ENCODE data around the gene HSD17B12. TPM values are rescaled to one million over a fixed set of nuclear protein-coding genes. Genes with fewer than 3 reads are reported as not detected.

HSD17B12 gene
- total RNA-seq, 1 donor from 2014 or later: 66.4 TPM

- FAIRE-seq (no peak), DNase-seq (ENCODE audit: low spot score in 2 of 2) (no peak)
Observed at GRCh38 chr11:43904742-43905535, 224.4 kb downstream of the HSD17B12 start.

- peak in 1 of 2 donors; percentile 27 for DNase-seq (ENCODE audit: low spot score in 2 of 2)
- FAIRE-seq: no peak
Observed at GRCh38 chr11:43905813-43906241, 225.3 kb downstream of the HSD17B12 start.

Small RNA genes within 50 kb of the gene (small RNA-seq; reads per million reads assigned to genes)
- gene PHBP2 (not detected), gene RPL23AP63 (not detected)

Other genes starting within 250 kb of the HSD17B12 start
- 16.7 TPM for gene ALKBH3, start 200.1 kb downstream of the HSD17B12 start, total RNA-seq